ENCODE data around the gene KRTAP2-3.
"Not testable (repeated sequence)": the region's sequence is repeated elsewhere in the genome, so short reads cannot be mapped to it uniquely, and the experiment has no call there.

KRTAP2-3 gene

DNA sequence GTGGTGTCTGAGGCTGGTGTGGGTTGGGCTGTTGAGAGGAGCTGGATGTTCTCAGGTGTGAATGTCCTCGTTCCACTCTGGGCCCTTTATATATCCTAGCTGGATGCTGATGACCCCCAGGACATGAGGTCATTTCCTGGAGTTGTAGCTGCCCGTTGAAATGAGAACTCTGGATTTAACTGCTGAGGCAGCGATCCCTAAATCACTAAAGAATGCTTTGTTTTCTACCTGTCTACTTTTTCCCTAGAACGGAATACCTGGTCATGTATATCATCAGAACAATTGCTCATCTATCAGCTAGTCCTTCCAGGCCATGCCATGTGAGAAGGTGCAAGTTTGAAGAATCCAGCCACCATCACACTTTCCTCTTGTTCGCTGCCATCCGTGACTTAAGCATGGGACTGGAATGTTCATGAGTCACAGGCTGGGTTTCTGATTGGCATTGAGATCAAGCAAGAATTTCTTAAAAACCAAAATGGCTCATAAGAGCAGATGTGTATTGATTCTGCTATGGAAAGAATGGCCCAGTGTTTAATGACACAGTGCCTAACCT, at the start of gene KRTAP2-3:
TSS of gene KRTAP2-3 (minus strand) at position 63 of the 553 bp plus-strand sequence. CDS start 64 bp downstream, outside the sequence.
- peak; percentile 85 for DNase-seq (ENCODE audit: low spot score)

GRCh38 chr17:41108728-41109386, 48.9 kb upstream of the KRTAP2-3 start:
- DNase-seq (ENCODE audit: low spot score), result not testable (repeated sequence)

DNA sequence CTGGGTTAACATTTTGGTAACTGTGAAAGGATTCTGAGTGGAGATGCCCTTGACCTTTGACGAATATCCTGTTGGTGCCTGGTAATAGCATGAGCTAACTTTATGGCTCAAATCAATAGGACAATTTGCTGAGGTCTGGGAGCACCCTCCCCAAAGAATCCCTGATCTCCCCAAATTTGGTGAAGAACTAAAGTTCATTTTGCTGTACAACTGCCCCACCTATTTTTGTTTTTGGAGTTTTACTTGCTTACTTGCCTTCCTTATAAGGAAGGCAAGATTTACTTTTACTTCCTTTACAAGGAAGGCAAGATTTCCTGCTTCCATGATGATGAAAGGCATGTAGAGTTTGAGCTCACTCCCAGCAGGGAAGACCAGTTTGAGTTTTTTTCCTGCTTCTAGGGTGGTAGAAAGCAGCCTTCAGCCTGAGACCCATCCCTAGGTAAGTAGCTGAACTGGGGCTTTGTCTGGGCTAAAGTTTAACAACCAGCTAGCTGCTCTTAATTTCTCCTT, 48.1 kb upstream of the KRTAP2-3 start:
- DNase-seq (ENCODE audit: low spot score), result no peak

- DNase-seq (ENCODE audit: low spot score), result not testable (repeated sequence)
Observed at GRCh38 chr17:41105347-41105746, 45.4 kb upstream of the KRTAP2-3 start, which contains the start of gene KRTAP4-9. KRTAP4-9 (plus strand) TSS chr17:41105389; CDS start chr17:41105389, 0 bp downstream.

GRCh38 chr17:41104386-41105038, 44.6 kb upstream of the KRTAP2-3 start:
- not testable (repeated sequence) for DNase-seq (ENCODE audit: low spot score)

DNA sequence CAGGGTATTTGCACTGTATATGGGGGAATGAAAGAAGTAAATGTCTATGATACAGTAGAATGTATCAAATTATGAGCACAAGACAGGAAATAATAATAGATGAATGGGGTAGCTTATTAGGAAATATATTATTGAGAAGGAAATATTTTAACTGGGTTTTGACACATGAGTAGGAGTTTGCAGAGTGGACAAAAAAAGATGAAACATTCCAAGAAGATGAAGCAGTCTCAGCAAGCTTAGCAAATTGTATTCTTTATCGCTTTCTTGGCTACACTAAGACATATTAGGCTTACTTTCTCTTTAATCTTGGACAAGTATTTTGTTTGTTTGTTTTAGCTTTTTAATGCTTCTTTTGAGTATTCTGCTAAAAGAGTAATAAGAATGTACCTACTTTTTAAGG, 44.0 kb upstream of the KRTAP2-3 start:
- DNase-seq (ENCODE audit: low spot score), result no peak

GRCh38 chr17:41101586-41102259, 41.8 kb upstream of the KRTAP2-3 start, which contains the start of gene KRTAP4-16:
KRTAP4-16 (minus strand) TSS chr17:41102209; CDS start chr17:41102209, 0 bp downstream.
- DNase-seq (ENCODE audit: low spot score), result no peak

DNA sequence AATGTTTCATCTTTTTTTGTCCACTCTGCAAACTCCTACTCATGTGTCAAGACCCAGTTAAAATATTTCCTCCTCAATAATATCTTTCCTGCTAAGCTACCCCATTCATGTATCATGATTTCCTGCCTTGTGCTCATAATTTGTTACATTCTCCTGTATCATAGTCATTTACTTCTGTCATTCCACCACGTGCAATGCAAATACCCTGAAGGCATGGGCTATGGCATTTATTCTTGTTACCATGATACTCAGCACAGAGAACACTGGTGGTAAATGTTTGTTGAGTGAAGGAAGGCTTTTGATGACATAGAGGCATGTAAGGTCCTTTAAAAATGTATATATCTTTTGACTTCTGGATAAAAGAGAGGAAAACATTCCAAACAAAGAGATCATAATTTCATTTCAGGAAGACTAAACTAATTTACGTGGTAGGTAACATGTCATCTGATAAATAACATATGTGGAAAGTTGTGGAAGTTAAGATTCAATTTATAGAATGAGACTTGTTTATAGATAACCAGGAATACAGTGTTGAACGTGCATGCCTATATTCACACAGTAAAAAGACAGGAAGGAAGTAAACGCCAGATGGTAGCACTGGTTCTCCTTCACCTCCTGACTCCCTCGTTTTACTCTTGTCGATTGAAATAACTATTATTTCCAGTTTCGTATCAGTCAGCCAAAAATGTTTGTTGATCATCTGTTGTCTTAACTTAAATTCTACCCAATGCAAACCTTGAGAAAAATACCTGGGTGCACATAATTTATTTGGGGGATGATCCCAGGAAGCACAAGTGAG, 40.0 kb upstream of the KRTAP2-3 start:
- DNase-seq (ENCODE audit: low spot score), result not testable (repeated sequence)

GRCh38 chr17:41098481-41098880, 38.6 kb upstream of the KRTAP2-3 start:
- no peak for DNase-seq (ENCODE audit: low spot score)

DNA sequence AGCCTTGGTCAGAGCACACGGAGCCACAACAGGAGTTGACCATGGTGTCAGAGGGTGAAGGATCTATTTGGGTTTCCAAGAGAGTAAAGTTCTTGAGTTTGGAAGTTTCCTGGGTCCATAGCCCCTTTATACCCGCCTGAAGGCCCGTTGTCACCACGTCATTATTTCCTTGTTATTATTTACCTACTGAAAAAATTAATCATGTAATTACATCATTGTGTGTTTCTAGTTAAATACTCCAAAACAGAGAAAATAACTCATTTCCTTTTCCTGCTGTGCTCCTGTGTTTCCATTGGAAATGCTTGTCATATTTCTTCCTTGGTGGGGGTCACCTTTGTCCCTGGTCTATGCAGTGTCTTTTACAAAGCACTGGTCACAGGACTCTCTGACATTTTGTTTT, 38.1 kb upstream of the KRTAP2-3 start, which contains the start of gene KRTAP4-8:
TSS of gene KRTAP4-8 (minus strand) at position 101 of the 400 bp plus-strand sequence. CDS start at position 43, 58 bp downstream.
- DNase-seq (ENCODE audit: low spot score), result no peak

- no peak for DNase-seq (ENCODE audit: low spot score)
Observed at GRCh38 chr17:41096055-41096454, 36.1 kb upstream of the KRTAP2-3 start.

GRCh38 chr17:41088760-41089352, 28.9 kb upstream of the KRTAP2-3 start:
- DNase-seq (ENCODE audit: low spot score), result not testable (repeated sequence)

- DNase-seq (ENCODE audit: low spot score), result not testable (repeated sequence)
Observed at GRCh38 chr17:41084100-41084856, 24.4 kb upstream of the KRTAP2-3 start, which contains the start of gene KRTAP4-7. KRTAP4-7 (plus strand) TSS chr17:41084150; CDS start chr17:41084207, 57 bp downstream.

- DNase-seq (ENCODE audit: low spot score), result not testable (repeated sequence)
Observed at GRCh38 chr17:41083427-41083826, 23.5 kb upstream of the KRTAP2-3 start.

DNA sequence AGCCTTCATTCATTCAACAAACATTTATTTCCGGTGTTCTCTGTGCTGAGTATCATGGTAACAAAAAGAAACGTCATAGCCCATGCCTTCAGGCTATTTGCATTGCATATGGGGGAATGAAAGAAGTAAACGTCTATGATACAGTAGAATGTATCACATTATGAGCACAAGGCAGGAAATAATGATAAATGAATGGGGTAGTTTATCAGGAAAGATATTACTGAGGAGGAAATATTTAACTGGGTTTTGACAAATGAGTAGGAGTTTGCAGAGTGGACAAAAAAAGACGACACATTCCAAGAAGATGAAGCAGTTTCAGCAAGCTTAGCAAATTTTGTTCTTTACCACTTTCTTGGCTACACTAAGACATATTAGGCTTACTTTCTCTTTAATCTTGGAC, 22.7 kb upstream of the KRTAP2-3 start:
- no peak for DNase-seq (ENCODE audit: low spot score)

GRCh38 chr17:41076788-41077187, 16.9 kb upstream of the KRTAP2-3 start:
- DNase-seq (ENCODE audit: low spot score), result no peak

DNA sequence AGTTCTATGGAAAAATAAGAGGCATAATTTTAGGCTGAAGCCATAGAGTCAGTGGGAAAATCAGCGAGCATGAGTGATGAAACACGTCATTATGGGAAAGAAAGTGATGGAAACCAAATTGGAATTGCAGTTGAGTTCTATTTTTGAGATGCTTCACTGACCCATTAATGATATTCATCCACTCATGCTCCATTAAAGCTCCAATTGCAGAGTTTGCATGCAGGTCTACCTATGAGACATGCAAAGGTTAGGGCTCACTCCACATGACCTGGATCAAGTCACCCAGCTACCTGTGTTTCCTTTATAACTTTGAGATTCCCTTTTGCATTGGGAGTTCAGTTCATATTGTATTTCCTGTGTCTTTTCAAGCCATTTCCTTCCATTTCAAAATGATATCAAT, 13.8 kb upstream of the KRTAP2-3 start:
- DNase-seq (ENCODE audit: low spot score), result no peak

GRCh38 chr17:41071606-41072360, 11.9 kb upstream of the KRTAP2-3 start:
- DNase-seq (ENCODE audit: low spot score), result no peak

GRCh38 chr17:41069031-41069430, 9.1 kb upstream of the KRTAP2-3 start:
- DNase-seq (ENCODE audit: low spot score), result no peak
